ENCODE measurements around the gene SEMA4B. TPM values are rescaled to one million over a fixed set of nuclear protein-coding genes. Genes with fewer than 3 reads are reported as not detected.

SEMA4B gene
- total RNA-seq, 1 donor from 2014 or later, result 85.1 TPM

- H3K4me1 Mint-ChIP-seq, result peaks cover 95% of the 10 kb centered on the region
- peak; percentile 68 for ATAC-seq (ENCODE audit: low read depth)
- intact Hi-C loops (cut with micrococcal nuclease), result loop anchor here (1.0 to 10.0 kb wide), 7 partner anchors 11 to 742 kb away; partner anchors contain the start of genes CIB1, HDDC3 and SEMA4B
- no peak for TF ChIP-seq CTCF (IDR thresholded peaks at IDR 0.05)
- CTCF ChIA-PET, result interaction anchor here (1.2 to 10.1 kb wide), 7 partner anchors 10 to 42 kb away, joined by 3 to 130 read pairs (median 15); partner anchors contain the start of genes CIB1, GDPGP1 and SEMA4B
- peaks cover 10% of the 10 kb centered on the region for H3K36me3 Mint-ChIP-seq (ENCODE audit: low read depth)
- POLR2A ChIA-PET, result interaction anchor here (0.6 to 13.0 kb wide), 12 partner anchors 12 to 198 kb away, joined by 3 to 248 read pairs (median 12); partner anchors contain the start of genes CIB1, GDPGP1, IQGAP1 and SEMA4B
- H3K4me3 Mint-ChIP-seq, result peak overlapping the region; percentile 77
- H3K27me3 Mint-ChIP-seq, result no peaks in the 10 kb centered on the region
- no peaks in the 10 kb centered on the region for H3K9me3 Mint-ChIP-seq
- DNase-seq, result peak; percentile 66
- H3K27ac Mint-ChIP-seq, result peak overlapping the region; percentile 98
Observed at GRCh38 chr15:90190606-90191343, 10.4 kb upstream of the SEMA4B start.

- ATAC-seq (ENCODE audit: low read depth) (peak; percentile 48), DNase-seq (no peak)
- H3K36me3 Mint-ChIP-seq (ENCODE audit: low read depth), result peaks cover 11% of the 10 kb centered on the region
- peak overlapping the region; percentile 98 for H3K27ac Mint-ChIP-seq
- CTCF ChIA-PET, result interaction anchor here (1.2 to 10.1 kb wide), 7 partner anchors 9 to 42 kb away, joined by 3 to 130 read pairs (median 15); partner anchors contain the start of genes CIB1, GDPGP1 and SEMA4B
- peaks cover 95% of the 10 kb centered on the region for H3K4me1 Mint-ChIP-seq
- POLR2A ChIA-PET, result interaction anchor here (0.5 to 13.0 kb wide), 15 partner anchors 10 to 197 kb away, joined by 3 to 248 read pairs (median 9); partner anchors contain the start of genes CIB1, GDPGP1, IQGAP1 and SEMA4B
- TF ChIP-seq CTCF (IDR thresholded peaks at IDR 0.05), result no peak
- peak overlapping the region; percentile 77 for H3K4me3 Mint-ChIP-seq
- H3K27me3 Mint-ChIP-seq, result no peaks in the 10 kb centered on the region
- intact Hi-C loops (cut with micrococcal nuclease), result loop anchor here (1.0 to 10.0 kb wide), 7 partner anchors 10 to 741 kb away; partner anchors contain the start of genes CIB1, HDDC3 and SEMA4B
- no peaks in the 10 kb centered on the region for H3K9me3 Mint-ChIP-seq
Observed at GRCh38 chr15:90191344-90191687, 9.8 kb upstream of the SEMA4B start.

- CTCF ChIA-PET, result interaction anchor here (1.2 to 10.1 kb wide), 7 partner anchors 9 to 41 kb away, joined by 3 to 130 read pairs (median 15); partner anchors contain the start of genes CIB1, GDPGP1 and SEMA4B
- Mint-ChIP-seq H3K9me3 (no peaks in the 10 kb centered on the region), H3K36me3 (ENCODE audit: low read depth) (peaks cover 14% of the 10 kb centered on the region), H3K27ac (peak overlapping the region; percentile 98), H3K4me1 (peaks cover 97% of the 10 kb centered on the region), H3K27me3 (no peaks in the 10 kb centered on the region), H3K4me3 (peak overlapping the region; percentile 77)
- POLR2A ChIA-PET, result interaction anchor here (0.5 to 13.0 kb wide), 18 partner anchors 8 to 648 kb away, joined by 3 to 248 read pairs (median 6); partner anchors contain the start of genes CIB1, GDPGP1, IQGAP1 and NGRN
- no peak for TF ChIP-seq CTCF (IDR thresholded peaks at IDR 0.05)
- peak; percentile 69 for DNase-seq
- intact Hi-C loops (cut with micrococcal nuclease), result loop anchor here (1.0 to 10.0 kb wide), 8 partner anchors 8 to 740 kb away; partner anchors contain the start of genes CIB1, HDDC3 and SEMA4B
- peak; percentile 75 for ATAC-seq (ENCODE audit: low read depth)
Observed at GRCh38 chr15:90191794-90192509, 9.2 kb upstream of the SEMA4B start.

GRCh38 chr15:90192961-90193786 is 8.0 kb upstream of the SEMA4B start:
- H3K9me3 Mint-ChIP-seq, result no peaks in the 10 kb centered on the region
- no peaks in the 10 kb centered on the region for H3K27me3 Mint-ChIP-seq
- DNase-seq (no peak), ATAC-seq (ENCODE audit: low read depth) (no peak)
- peaks cover 90% of the 10 kb centered on the region for H3K4me1 Mint-ChIP-seq
- peak overlapping the region; percentile 68 for H3K4me3 Mint-ChIP-seq
- peaks cover 10% of the 10 kb centered on the region for H3K36me3 Mint-ChIP-seq (ENCODE audit: low read depth)
- ChIA-PET CTCF (interaction anchor here (0.8 to 10.1 kb wide), 6 partner anchors 8 to 40 kb away, joined by 3 to 130 read pairs (median 13); partner anchors contain the start of genes CIB1, GDPGP1 and SEMA4B), POLR2A (interaction anchor here (1.1 to 13.0 kb wide), 7 partner anchors 9 to 195 kb away, joined by 3 to 248 read pairs (median 58); partner anchors contain the start of genes CIB1, GDPGP1, IQGAP1 and SEMA4B)
- intact Hi-C loops (cut with micrococcal nuclease), result loop anchor here (1.0 to 10.0 kb wide), 3 partner anchors 9 to 739 kb away; partner anchors contain the start of gene HDDC3
- TF ChIP-seq CTCF (IDR thresholded peaks at IDR 0.05), result no peak
- H3K27ac Mint-ChIP-seq, result peak overlapping the region; percentile 98

Data from activated B cell treated with CpG ODN at 0.5 μM for 24 hours (primary cell).